HCT116 (cell line): ENCODE measurements around the gene GBE1. TPM values are rescaled to one million over a fixed set of nuclear protein-coding genes. Genes with fewer than 3 reads are reported as not detected.

ENCODE experiments used
- ATAC-seq: fragments of 200-7000 bp; cut with Tn5 transposase; 2 replicates; pipeline ENCODE4 v1.9.1; 2020; ENCODE audit warnings: mild to moderate bottlenecking, moderate library complexity
- BruUV-seq: library from RNA; stranded (reverse); fragments of 400-500 nt; replicated peaks from 2 replicates; lab custom pipeline; 2021; lab: Mats Ljungman, UMichigan
- CTCF ChIA-PET: fragments of 300-600 bp; sonication (Branson Sonifier 250); formaldehyde crosslinking; loops from one replicate; lab custom pipeline; 2021; ENCODE audit warnings: antibody characterized with exemption; lab: Charles Lee
- POLR2A ChIA-PET: fragments of 300-600, 350-600 bp; sonication (Branson Sonifier 250); formaldehyde crosslinking; loops from one replicate; lab custom pipeline; 2021; ENCODE audit warnings: antibody characterized with exemption; lab: Charles Lee
- RAD21 ChIA-PET, 2 experiments: fragments of 300-600 bp; sonication (Branson Sonifier 250); formaldehyde crosslinking; loops; one replicate each; lab custom pipeline; 2023; ENCODE audit warnings: low total read pairs in 2 of 2; ENCODE audit not compliant: uncharacterized antibody in 2 of 2, unreplicated experiment in 2 of 2, low non-redundant PET in 1 of 2; lab: Charles Lee
- DNase-seq: peaks from one replicate; pipeline ENCODE4 v3.0.0-alpha.2; 2010; ENCODE audit warnings: low read depth, low spot score
- H2AFZ ChIP-seq: fragments of 200-600 bp; shearing (Covaris generic), sonication (generic); 2 replicates; pipeline ENCODE4 v1.6.1; 2017; ENCODE audit warnings: low read depth, mixed run types, mixed read lengths, antibody characterized with exemption, low read length; ENCODE audit not compliant: poor library complexity, severe bottlenecking
- H3K27ac ChIP-seq: 2 replicates; pipeline ENCODE4 v1.5.1; 2012; ENCODE audit warnings: low read depth, low read length
- H3K27me3 ChIP-seq: fragments of 200-600 bp; sonication (generic); 2 replicates; pipeline ENCODE4 v1.6.1; 2016; ENCODE audit warnings: mixed run types, low read length, mixed read lengths; ENCODE audit not compliant: insufficient read depth
- H3K36me3 ChIP-seq, 2 experiments: fragments of 200-500 bp in 1 of 2; fragments of 200-600 bp in 1 of 2; sonication (Bioruptor generic) in 1 of 2; sonication (generic) in 1 of 2; 2 replicates each; pipeline versions ENCODE4 v1.5.1 to v1.6.1; 2014 to 2016; ENCODE audit warnings: low read length in 2 of 2, inconsistent platforms in 1 of 2, mixed read lengths in 1 of 2, mixed run types in 1 of 2; ENCODE audit not compliant: insufficient read depth in 2 of 2, control insufficient read depth in 1 of 2
- H3K4me1 ChIP-seq, 2 experiments: fragments of 200-600 bp in 1 of 2; sonication (generic) in 1 of 2; 2 replicates each; pipeline versions ENCODE4 v1.5.1 to v1.6.1; 2012 to 2017; ENCODE audit warnings: low read length in 2 of 2, inconsistent platforms in 1 of 2, mild to moderate bottlenecking in 1 of 2, mixed read lengths in 1 of 2, mixed run types in 1 of 2, moderate library complexity in 1 of 2; ENCODE audit not compliant: insufficient read depth in 2 of 2, control insufficient read depth in 1 of 2
- H3K4me2 ChIP-seq: fragments of 200-600 bp; sonication (generic); 2 replicates; pipeline ENCODE4 v1.6.1; 2017; ENCODE audit warnings: mixed run types, low read length, mixed read lengths
- H3K4me3 ChIP-seq, 2 experiments: fragments of 200-600 bp in 1 of 2; sonication (generic) in 1 of 2; replicated peaks in 1 of 2; 2 replicates each; pipeline ENCODE4 v1.5.1; 2011 to 2016; ENCODE audit warnings: low read length in 2 of 2, control low read depth in 1 of 2, low read depth in 1 of 2, mild to moderate bottlenecking in 1 of 2, mixed read lengths in 1 of 2, mixed run types in 1 of 2
- H3K79me2 ChIP-seq: fragments of 200-600 bp; sonication (generic); 2 replicates; pipeline ENCODE4 v1.6.1; 2017; ENCODE audit warnings: mild to moderate bottlenecking, mixed run types, low read length, moderate library complexity, mixed read lengths; ENCODE audit not compliant: insufficient read depth
- H3K9ac ChIP-seq: fragments of 200-600 bp; sonication (generic); 2 replicates; pipeline ENCODE4 v1.6.1; 2016; ENCODE audit warnings: low read length, mixed read lengths
- H3K9me2 ChIP-seq: fragments of 200-600 bp; sonication (generic), shearing (Covaris generic); 2 replicates; pipeline ENCODE4 v1.6.1; 2017; ENCODE audit warnings: mixed run types, mild to moderate bottlenecking, moderate library complexity; ENCODE audit not compliant: insufficient read depth
- H3K9me3 ChIP-seq, 2 experiments: fragments of 200-500 bp in 1 of 2; fragments of 200-600 bp in 1 of 2; sonication (Bioruptor generic) in 1 of 2; sonication (generic) in 1 of 2; 2 replicates each; pipeline ENCODE4 v1.6.1; 2014 to 2017; ENCODE audit warnings: low read length in 2 of 2, mixed read lengths in 2 of 2, inconsistent platforms in 1 of 2, low read depth in 1 of 2, mild to moderate bottlenecking in 1 of 2, mixed run types in 1 of 2, moderate library complexity in 1 of 2; ENCODE audit not compliant: control insufficient read depth in 1 of 2, insufficient read depth in 1 of 2
- H4K20me1 ChIP-seq: fragments of 200-600 bp; sonication (generic), shearing (Covaris generic); 2 replicates; pipeline ENCODE4 v1.6.1; 2017; ENCODE audit warnings: mixed run types, mild to moderate bottlenecking, moderate library complexity; ENCODE audit not compliant: insufficient read depth
- ATF3 ChIP-seq: IDR thresholded peaks from 2 replicates; pipeline ENCODE4 v1.6.1; 2012
- CBX3 ChIP-seq: IDR thresholded peaks from 2 replicates; pipeline ENCODE4 v1.6.1; 2012; ENCODE audit warnings: low read depth
- CEBPB ChIP-seq: IDR thresholded peaks from 2 replicates; pipeline ENCODE4 v1.6.1; 2012; ENCODE audit warnings: low read depth
- EGR1 ChIP-seq: IDR thresholded peaks from 2 replicates; pipeline ENCODE4 v1.6.1; 2012; ENCODE audit warnings: low read depth
- EZH2phosphoT487 ChIP-seq: fragments of 200-600 bp; IDR thresholded peaks from 2 replicates; pipeline ENCODE4 v1.6.1; 2018; ENCODE audit warnings: antibody characterized with exemption, borderline replicate concordance
- JUND ChIP-seq: IDR thresholded peaks from 2 replicates; pipeline ENCODE4 v1.6.1; 2012
- POLR2A ChIP-seq: IDR thresholded peaks from 2 replicates; pipeline ENCODE4 v1.7.0; 2011; ENCODE audit warnings: borderline replicate concordance; ENCODE audit not compliant: insufficient read depth, insufficient read length; ENCODE audit errors: extremely low read depth
- REST ChIP-seq: IDR thresholded peaks from 2 replicates; pipeline ENCODE4 v1.6.1; 2012; ENCODE audit warnings: low read depth
- SIN3A ChIP-seq: IDR thresholded peaks from 2 replicates; pipeline ENCODE4 v1.6.1; 2012; ENCODE audit warnings: low read depth
- SP1 ChIP-seq: IDR thresholded peaks from 2 replicates; pipeline ENCODE4 v1.6.1; 2012; ENCODE audit warnings: low read depth
- SRF ChIP-seq: IDR thresholded peaks from 2 replicates; pipeline ENCODE4 v1.6.1; 2012; ENCODE audit warnings: low read depth
- TCF7L2 ChIP-seq: IDR thresholded peaks from 2 replicates; pipeline ENCODE4 v1.7.0; 2011; ENCODE audit warnings: borderline replicate concordance, inconsistent platforms; ENCODE audit not compliant: insufficient read depth, insufficient read length; ENCODE audit errors: extremely low read depth
- YY1 ChIP-seq: IDR thresholded peaks from 2 replicates; pipeline ENCODE4 v1.6.1; 2011; ENCODE audit warnings: low read length, low read depth, moderate library complexity, mild to moderate bottlenecking; ENCODE audit not compliant: insufficient replicate concordance; ENCODE audit errors: extremely low read depth
- ZBTB33 ChIP-seq: IDR thresholded peaks from 2 replicates; pipeline ENCODE4 v1.6.1; 2011; ENCODE audit warnings: mild to moderate bottlenecking, low read length, moderate library complexity; ENCODE audit not compliant: insufficient replicate concordance; ENCODE audit errors: extremely low read depth
- ZFX ChIP-seq: fragments of 450-650 bp; IDR thresholded peaks from 2 replicates; pipeline ENCODE4 v1.6.1; 2017
- ZNF274 ChIP-seq: fragments of 200-500 bp; sonication (Bioruptor generic); IDR thresholded peaks from 2 replicates; pipeline ENCODE4 v1.6.1; 2014; ENCODE audit warnings: mild to moderate bottlenecking, low read depth, low read length, inconsistent platforms
- intact Hi-C: fragments of 100-400 bp; cut with micrococcal nuclease; formaldehyde crosslinking; loops from 2 replicates; pipeline ENCODE4 v1.10.0; 2022
- total RNA-seq: library from RNA; stranded (reverse); gene quantifications from one replicate; pipeline ENCODE4 v1.2.1, GENCODE V29; 2021; ENCODE audit not compliant: unreplicated experiment

The GBE1 gene
- total RNA-seq, 1 experiment from 2014 or later = 27.7 TPM

- Histone ChIP-seq H3K9ac (no peak overlapping the region), H3K9me3 (no peaks in the 10 kb centered on the region), H3K4me1 (no peaks in the 10 kb centered on the region), H4K20me1 (no peaks in the 10 kb centered on the region), H3K27ac (no peak overlapping the region), H3K27me3 (no peaks in the 10 kb centered on the region), H3K9me2 (no peaks in the 10 kb centered on the region), H3K79me2 (no peaks in the 10 kb centered on the region), H3K4me2 (no peak overlapping the region), H3K36me3 (no peaks in the 10 kb centered on the region), H2AFZ (no peak overlapping the region), H3K4me3 (no peak overlapping the region)
- RAD21 ChIA-PET = no interaction called here
- DNase-seq = no peak
- TF ChIP-seq YY1 (no peak), REST (no peak), JUND (no peak), EZH2phosphoT487 (no peak), SRF (no peak), SP1 (no peak)
- POLR2A ChIA-PET = no interaction called here
- no peak for ATAC-seq
- CTCF ChIA-PET = no interaction called here
- no TSS peak for BruUV-seq
- intact Hi-C loops = no loop called here
Measured at GRCh38 chr3:81513591-81513990, 247.9 kb downstream of the GBE1 start.

GRCh38 chr3:81503026-81503425 is 258.4 kb downstream of the GBE1 start:
- no peaks in the 10 kb centered on the region for H3K27me3 ChIP-seq
- H3K9me3 ChIP-seq = no peaks in the 10 kb centered on the region
- no peak for DNase-seq
- H3K79me2 ChIP-seq = no peaks in the 10 kb centered on the region
- H3K9me2 ChIP-seq = no peaks in the 10 kb centered on the region
- no TSS peak for BruUV-seq
- no peak overlapping the region for H3K27ac ChIP-seq
- H3K4me2 ChIP-seq = no peak overlapping the region
- no peaks in the 10 kb centered on the region for H4K20me1 ChIP-seq
- no peak overlapping the region for H3K9ac ChIP-seq
- H2AFZ ChIP-seq = no peak overlapping the region
- H3K4me3 ChIP-seq = no peak overlapping the region
- intact Hi-C loops = no loop called here
- CTCF ChIA-PET = no interaction called here
- RAD21 ChIA-PET = no interaction called here
- H3K4me1 ChIP-seq = no peaks in the 10 kb centered on the region
- no peak for ATAC-seq
- POLR2A ChIA-PET = no interaction called here
- no peaks in the 10 kb centered on the region for H3K36me3 ChIP-seq
- TF ChIP-seq SP1 (no peak), ZBTB33 (no peak), SIN3A (no peak), EZH2phosphoT487 (no peak), ZFX (no peak), CBX3 (no peak), ZNF274 (no peak), EGR1 (no peak), CEBPB (no peak), POLR2A (no peak), SRF (no peak), ATF3 (no peak), TCF7L2 (no peak)
